Stomach smooth muscle (tissue), 2 donors: Measurements from ENCODE around the gene C1orf198.
"Not testable (repeated sequence)": the region's sequence is repeated elsewhere in the genome, so short reads cannot be mapped to it uniquely, and the experiment has no call there.

Experiments used
- H3K27ac ChIP-seq: one replicate; pipeline ENCODE4 v1.7.0; 2013; ENCODE audit warnings: mild to moderate bottlenecking, low read length, inconsistent platforms
- H3K27me3 ChIP-seq, 2 donors: one replicate each; pipeline ENCODE4 v1.7.0; 2013; ENCODE audit warnings: low read length in 2 of 2; ENCODE audit not compliant: insufficient read depth in 2 of 2, control insufficient read depth in 1 of 2
- H3K36me3 ChIP-seq, 2 donors: one replicate each; pipeline ENCODE4 v1.7.0; 2013; ENCODE audit warnings: low read length in 2 of 2; ENCODE audit not compliant: control insufficient read depth in 2 of 2, insufficient read depth in 2 of 2
- H3K4me1 ChIP-seq: one replicate; pipeline ENCODE4 v1.7.0; 2013; ENCODE audit warnings: low read length; ENCODE audit not compliant: control insufficient read depth, insufficient read depth
- H3K4me3 ChIP-seq, 2 donors: one replicate each; pipeline ENCODE4 v1.7.0; 2013; ENCODE audit warnings: low read length in 2 of 2
- H3K9ac ChIP-seq, 2 donors: one replicate each; pipeline ENCODE4 v1.7.0; 2013; ENCODE audit warnings: low read length in 2 of 2, mild to moderate bottlenecking in 1 of 2
- H3K9me3 ChIP-seq, 2 donors: one replicate each; pipeline ENCODE4 v1.7.0; 2013; ENCODE audit warnings: low read length in 2 of 2; ENCODE audit not compliant: control insufficient read depth in 2 of 2
- donor health status: healthy.
- donor health status: Pancreatic carcinoma.

C1orf198 gene

GRCh38 chr1:230850547-230850946 is 17.8 kb downstream of the C1orf198 start:
- peaks cover 0 to 3% of the 10 kb centered on the region in 2 donors for H3K9me3 ChIP-seq
- peaks cover 53% of the 10 kb centered on the region for H3K4me1 ChIP-seq
- peak overlapping the region; percentile 0 to 49 for H3K4me3 ChIP-seq
- H3K36me3 ChIP-seq = peaks cover 16 to 19% of the 10 kb centered on the region in 2 donors
- no peaks in the 10 kb centered on the region for H3K27me3 ChIP-seq
- H3K27ac ChIP-seq = peak overlapping the region; percentile 62
- no peak overlapping the region for H3K9ac ChIP-seq

- Histone ChIP-seq H3K4me1 (peaks cover 48% of the 10 kb centered on the region), H3K27ac (peak overlapping the region; percentile 62), H3K9me3 (peaks cover 0 to 3% of the 10 kb centered on the region in 2 donors), H3K36me3 (peaks cover 12 to 14% of the 10 kb centered on the region in 2 donors), H3K9ac (no peak overlapping the region), H3K27me3 (no peaks in the 10 kb centered on the region), H3K4me3 (peak overlapping the region; percentile 0 to 49)
Measured at GRCh38 chr1:230849451-230850224, 18.7 kb downstream of the C1orf198 start.

- Histone ChIP-seq H3K36me3 (peaks cover 11 to 18% of the 10 kb centered on the region in 2 donors), H3K9ac (no peak overlapping the region), H3K27ac (no peak overlapping the region), H3K4me3 (no peak overlapping the region), H3K4me1 (peaks cover 46% of the 10 kb centered on the region), H3K9me3 (peaks cover 0 to 3% of the 10 kb centered on the region in 2 donors), H3K27me3 (no peaks in the 10 kb centered on the region)
Measured at GRCh38 chr1:230848235-230848634, 20.1 kb downstream of the C1orf198 start.

DNA sequence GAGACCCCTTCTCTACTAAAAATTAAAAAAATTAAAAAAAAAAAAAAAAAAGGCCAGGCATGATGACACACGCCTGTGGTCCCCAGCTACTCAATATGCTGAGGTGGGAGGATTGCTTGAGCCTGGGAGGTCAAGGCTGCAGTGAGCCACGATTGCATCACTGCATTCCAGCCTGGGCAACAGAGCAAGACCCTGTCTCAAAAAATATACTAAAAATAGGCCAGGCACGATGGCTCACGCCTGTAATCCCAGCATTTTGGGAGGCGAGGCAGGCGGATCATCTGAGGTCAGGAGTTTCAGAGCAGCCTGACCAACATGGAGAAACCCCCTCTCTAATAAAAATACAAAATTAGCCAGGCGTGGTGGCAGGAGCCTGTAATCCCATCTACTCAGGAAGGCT is 23.1 kb downstream of the C1orf198 start:
- Histone ChIP-seq H3K4me1 (peaks cover 42% of the 10 kb centered on the region), H3K36me3 (peaks cover 17 to 24% of the 10 kb centered on the region in 2 donors)
- not testable (repeated sequence) for H3K9me3 ChIP-seq, H3K4me3 ChIP-seq, H3K27me3 ChIP-seq, H3K27ac ChIP-seq, H3K9ac ChIP-seq

DNA sequence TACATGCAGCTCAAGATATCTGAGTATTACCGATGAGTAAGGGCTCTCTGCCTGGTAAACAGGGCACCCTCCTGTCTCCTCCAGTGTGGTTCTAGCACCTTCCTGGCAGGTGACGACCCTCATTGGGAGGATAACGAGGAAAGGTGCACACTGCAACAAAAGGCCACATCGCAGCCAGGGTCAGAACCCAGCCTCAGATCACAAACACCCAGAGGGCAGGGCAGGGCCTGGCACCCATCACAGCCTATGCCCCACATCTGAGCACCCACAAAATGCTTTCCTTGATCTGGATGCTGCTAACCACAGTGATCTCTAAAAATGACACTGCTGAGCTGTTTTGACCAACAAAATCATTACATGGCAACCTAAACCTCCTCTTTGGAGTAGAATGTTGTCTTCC is 23.8 kb downstream of the C1orf198 start:
- H3K4me3 ChIP-seq = no peak overlapping the region
- peaks cover 17 to 24% of the 10 kb centered on the region in 2 donors for H3K36me3 ChIP-seq
- H3K27me3 ChIP-seq = no peaks in the 10 kb centered on the region
- peaks cover 36% of the 10 kb centered on the region for H3K4me1 ChIP-seq
- no peak overlapping the region for H3K27ac ChIP-seq
- H3K9me3 ChIP-seq = no peaks in the 10 kb centered on the region
- no peak overlapping the region for H3K9ac ChIP-seq

DNA sequence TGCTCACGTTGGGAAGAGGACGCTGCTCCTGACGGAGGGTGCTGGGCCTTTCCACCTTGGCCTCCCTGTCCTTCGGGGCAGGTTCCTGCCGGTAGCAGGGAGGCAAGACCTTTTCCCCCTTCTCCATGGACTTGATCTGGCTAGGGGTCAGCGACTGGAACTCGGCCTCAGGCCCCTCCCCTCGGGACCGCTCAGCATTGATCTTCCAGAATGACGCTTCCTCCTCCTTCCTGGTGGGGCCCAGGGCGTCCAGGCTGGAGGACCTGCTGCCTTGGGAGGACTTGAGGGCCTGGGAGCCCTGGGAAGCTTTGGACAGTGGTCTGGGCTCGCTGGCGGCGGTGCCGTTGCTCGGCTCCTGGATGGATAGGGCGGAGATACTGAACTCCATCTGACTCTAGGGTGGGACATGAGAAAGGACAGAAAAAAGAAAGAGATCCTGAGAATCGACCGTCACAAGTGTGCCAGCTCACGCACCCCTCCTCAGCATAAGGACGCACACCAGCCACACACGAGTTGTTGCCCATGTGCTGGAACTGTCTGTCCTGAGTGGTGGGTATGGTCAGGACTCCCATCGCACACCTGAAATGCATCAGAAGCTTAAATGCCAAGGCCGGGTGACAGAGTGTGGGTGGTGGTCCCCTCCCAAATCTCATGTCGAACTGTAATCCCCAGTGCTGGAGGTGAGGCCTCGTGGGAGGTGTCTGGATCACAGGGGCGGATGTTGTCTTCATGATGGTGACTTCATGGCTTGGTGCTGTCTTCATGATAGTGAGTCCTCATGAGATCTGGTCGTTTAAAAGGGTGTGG is 24.6 kb downstream of the C1orf198 start:
- no peaks in the 10 kb centered on the region for H3K9me3 ChIP-seq
- H3K4me1 ChIP-seq = peaks cover 27% of the 10 kb centered on the region
- peaks cover 24 to 28% of the 10 kb centered on the region in 2 donors for H3K36me3 ChIP-seq
- H3K4me3 ChIP-seq = no peak overlapping the region
- H3K27me3 ChIP-seq = no peaks in the 10 kb centered on the region
- H3K27ac ChIP-seq = no peak overlapping the region
- H3K9ac ChIP-seq = no peak overlapping the region

DNA sequence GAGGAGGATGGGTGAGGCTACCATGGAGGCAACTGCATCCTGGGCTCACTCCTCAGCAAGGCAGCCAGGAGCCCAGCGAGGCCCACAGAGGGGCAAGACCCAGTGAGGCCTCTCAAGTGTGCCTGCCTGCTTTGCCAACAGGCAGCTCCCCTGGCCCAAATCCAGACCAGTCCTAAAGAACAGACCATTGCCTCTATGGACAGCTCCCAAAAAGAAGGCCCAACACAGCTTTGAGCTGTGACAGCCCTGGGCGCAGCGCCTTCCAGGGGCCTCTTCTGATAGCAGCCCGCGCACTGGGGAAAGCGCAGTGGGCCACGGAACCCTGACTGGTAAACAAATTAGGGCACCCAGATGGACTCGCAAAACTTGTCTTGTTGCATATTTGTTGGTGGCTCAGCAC is 25.5 kb downstream of the C1orf198 start:
- Histone ChIP-seq H3K9ac (no peak overlapping the region), H3K27me3 (no peaks in the 10 kb centered on the region), H3K4me1 (peaks cover 19% of the 10 kb centered on the region), H3K36me3 (peaks cover 31 to 35% of the 10 kb centered on the region in 2 donors), H3K27ac (no peak overlapping the region), H3K9me3 (no peaks in the 10 kb centered on the region), H3K4me3 (no peak overlapping the region)

GRCh38 chr1:230839173-230839572 is 29.1 kb downstream of the C1orf198 start:
- no peaks in the 10 kb centered on the region for H3K27me3 ChIP-seq
- H3K9ac ChIP-seq = no peak overlapping the region
- H3K4me1 ChIP-seq = peaks cover 23% of the 10 kb centered on the region
- no peak overlapping the region for H3K4me3 ChIP-seq
- peaks cover 31 to 39% of the 10 kb centered on the region in 2 donors for H3K36me3 ChIP-seq
- H3K27ac ChIP-seq = no peak overlapping the region
- H3K9me3 ChIP-seq = no peaks in the 10 kb centered on the region

GRCh38 chr1:230836793-230837192 is 31.5 kb downstream of the C1orf198 start:
- Histone ChIP-seq H3K27ac (no peak overlapping the region), H3K9ac (no peak overlapping the region), H3K9me3 (no peaks in the 10 kb centered on the region), H3K27me3 (no peaks in the 10 kb centered on the region), H3K36me3 (peaks cover 22 to 25% of the 10 kb centered on the region in 2 donors), H3K4me1 (peaks cover 27% of the 10 kb centered on the region), H3K4me3 (no peak overlapping the region)

- Histone ChIP-seq H3K9me3 (no peaks in the 10 kb centered on the region), H3K36me3 (peaks cover 17 to 20% of the 10 kb centered on the region in 2 donors), H3K4me3 (no peak overlapping the region), H3K27ac (no peak overlapping the region), H3K27me3 (no peaks in the 10 kb centered on the region), H3K4me1 (peaks cover 31% of the 10 kb centered on the region), H3K9ac (no peak overlapping the region)
Measured at GRCh38 chr1:230836347-230836746, 32.0 kb downstream of the C1orf198 start.
